NCI-H187 (cell line): ENCODE results near the gene HOXD10.

Source experiments
- DNase-seq, 2 experiments: peaks; one replicate each; lab custom pipeline; 2025; lab: John Stamatoyannopoulos, UW

HOXD10 gene

DNA sequence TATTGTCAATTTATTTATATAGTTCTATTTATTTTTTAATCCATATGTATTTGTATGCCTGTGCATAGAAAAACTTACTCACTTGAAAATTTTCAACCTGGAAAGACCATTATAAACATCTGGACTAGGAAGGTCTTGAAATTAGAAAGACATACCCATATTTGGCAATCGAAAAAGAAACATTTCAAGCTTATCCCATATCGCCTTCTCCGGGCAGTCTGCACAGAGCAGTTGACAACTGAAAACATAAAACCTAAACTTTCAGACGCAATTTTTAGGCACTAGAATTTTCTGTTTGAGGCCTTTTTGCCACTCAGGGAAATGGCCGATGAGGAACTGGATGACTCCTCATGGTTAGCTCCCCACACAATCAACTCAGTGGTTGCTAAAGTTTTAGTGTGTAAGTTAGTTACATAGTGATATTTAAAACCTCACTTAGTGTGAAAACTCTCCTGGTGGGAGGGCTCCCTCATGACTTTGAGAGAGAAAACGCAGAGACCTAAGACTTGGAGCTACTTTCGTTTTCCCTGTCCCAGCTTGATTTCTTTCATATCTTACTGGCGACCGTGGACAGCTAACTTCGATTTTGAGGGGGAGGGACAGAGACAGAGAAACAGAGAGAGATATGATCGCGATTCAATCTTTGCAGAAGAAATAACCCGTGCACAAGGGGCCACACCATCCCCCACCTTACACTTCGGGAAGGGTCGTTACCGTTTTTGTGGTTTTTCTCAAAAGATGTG lies 20.2 kb upstream of the HOXD10 start:
- DNase-seq: no peak

GRCh38 chr2:176096986-176097819 lies 19.4 kb upstream of the HOXD10 start:
- DNase-seq: peak; percentile 52 to 53

GRCh38 chr2:176097820-176098365 lies 18.7 kb upstream of the HOXD10 start:
- no peak for DNase-seq

GRCh38 chr2:176098366-176099158 lies 18.0 kb upstream of the HOXD10 start:
- no peak for DNase-seq

GRCh38 chr2:176099159-176099727 lies 17.3 kb upstream of the HOXD10 start:
- DNase-seq: no peak

GRCh38 chr2:176099728-176100546 lies 16.6 kb upstream of the HOXD10 start, which contains the start of gene HOXD12:
HOXD12 (plus strand) TSS chr2:176099795; CDS start chr2:176099802, 7 bp downstream.
- no peak for DNase-seq

- no peak for DNase-seq
Measured at GRCh38 chr2:176100547-176101140, 15.9 kb upstream of the HOXD10 start.

- no peak for DNase-seq
Measured at GRCh38 chr2:176101216-176101830, 15.3 kb upstream of the HOXD10 start.

- DNase-seq: no peak
Measured at GRCh38 chr2:176101842-176102241, 14.7 kb upstream of the HOXD10 start.

DNA sequence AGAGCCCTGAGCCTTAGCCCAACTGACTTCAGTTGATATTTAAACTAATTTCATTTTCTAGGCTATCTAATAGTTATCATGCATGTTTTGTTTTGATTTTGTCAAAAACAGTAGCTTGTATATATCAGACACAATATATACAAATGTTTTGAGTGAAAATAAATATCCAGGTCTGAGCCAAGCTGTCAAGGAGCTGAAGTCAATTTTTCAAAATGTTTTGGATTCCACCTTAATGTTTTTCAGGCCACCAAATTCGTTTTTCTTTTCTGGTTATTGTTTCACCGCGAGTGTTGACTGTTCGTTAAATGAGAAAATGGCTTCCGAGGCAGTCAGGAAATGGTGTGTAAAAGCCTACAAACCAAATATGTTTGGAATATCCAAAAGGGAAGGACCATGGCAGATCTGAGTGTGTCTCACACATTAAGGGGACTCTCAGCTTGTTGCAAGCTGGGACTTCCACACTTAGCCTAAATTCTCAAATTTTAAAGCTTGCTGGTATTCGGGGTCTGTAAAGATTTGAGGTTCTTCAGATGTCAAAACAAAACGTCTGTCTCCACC lies 14.2 kb upstream of the HOXD10 start:
- no peak for DNase-seq

GRCh38 chr2:176103194-176103593 lies 13.4 kb upstream of the HOXD10 start:
- no peak for DNase-seq

- no peak for DNase-seq
Measured at GRCh38 chr2:176103742-176104315, 12.7 kb upstream of the HOXD10 start.

- DNase-seq: no peak
Measured at GRCh38 chr2:176104316-176105077, 12.1 kb upstream of the HOXD10 start.

DNA sequence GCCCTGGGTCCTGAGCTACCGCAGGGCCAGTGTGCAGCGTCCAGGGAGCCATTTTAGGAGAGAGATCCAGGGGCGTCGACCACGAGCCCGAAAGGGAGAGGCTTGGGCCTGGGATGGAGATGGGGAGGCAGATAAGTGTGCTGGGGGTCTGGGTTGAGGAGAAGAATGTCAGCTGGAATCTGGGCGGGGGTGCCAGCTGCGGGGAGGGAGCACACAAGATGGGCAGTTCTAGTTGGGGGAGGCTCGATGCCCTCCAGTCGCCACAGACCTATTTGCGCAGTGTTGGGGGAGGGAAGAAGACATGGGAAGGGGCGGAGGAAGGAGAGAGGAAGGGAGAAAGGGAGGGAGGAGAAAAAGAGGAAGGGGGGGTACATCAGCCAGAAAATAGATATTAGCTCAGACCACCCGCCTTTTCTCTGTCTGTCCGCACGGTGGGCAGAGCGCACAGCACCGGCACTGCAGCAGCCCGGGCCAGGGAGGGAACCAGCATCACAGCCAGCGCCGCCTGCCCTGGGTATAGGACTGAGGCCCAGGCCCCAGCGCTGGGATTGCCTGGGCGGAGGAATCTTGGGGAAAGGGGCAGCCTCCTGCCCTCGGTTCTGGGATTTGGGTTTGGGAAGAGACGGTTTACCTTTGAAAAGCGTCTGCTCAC lies 11.4 kb upstream of the HOXD10 start:
- DNase-seq: no peak

- DNase-seq: no peak
Measured at GRCh38 chr2:176105730-176106580, 10.6 kb upstream of the HOXD10 start.

DNA sequence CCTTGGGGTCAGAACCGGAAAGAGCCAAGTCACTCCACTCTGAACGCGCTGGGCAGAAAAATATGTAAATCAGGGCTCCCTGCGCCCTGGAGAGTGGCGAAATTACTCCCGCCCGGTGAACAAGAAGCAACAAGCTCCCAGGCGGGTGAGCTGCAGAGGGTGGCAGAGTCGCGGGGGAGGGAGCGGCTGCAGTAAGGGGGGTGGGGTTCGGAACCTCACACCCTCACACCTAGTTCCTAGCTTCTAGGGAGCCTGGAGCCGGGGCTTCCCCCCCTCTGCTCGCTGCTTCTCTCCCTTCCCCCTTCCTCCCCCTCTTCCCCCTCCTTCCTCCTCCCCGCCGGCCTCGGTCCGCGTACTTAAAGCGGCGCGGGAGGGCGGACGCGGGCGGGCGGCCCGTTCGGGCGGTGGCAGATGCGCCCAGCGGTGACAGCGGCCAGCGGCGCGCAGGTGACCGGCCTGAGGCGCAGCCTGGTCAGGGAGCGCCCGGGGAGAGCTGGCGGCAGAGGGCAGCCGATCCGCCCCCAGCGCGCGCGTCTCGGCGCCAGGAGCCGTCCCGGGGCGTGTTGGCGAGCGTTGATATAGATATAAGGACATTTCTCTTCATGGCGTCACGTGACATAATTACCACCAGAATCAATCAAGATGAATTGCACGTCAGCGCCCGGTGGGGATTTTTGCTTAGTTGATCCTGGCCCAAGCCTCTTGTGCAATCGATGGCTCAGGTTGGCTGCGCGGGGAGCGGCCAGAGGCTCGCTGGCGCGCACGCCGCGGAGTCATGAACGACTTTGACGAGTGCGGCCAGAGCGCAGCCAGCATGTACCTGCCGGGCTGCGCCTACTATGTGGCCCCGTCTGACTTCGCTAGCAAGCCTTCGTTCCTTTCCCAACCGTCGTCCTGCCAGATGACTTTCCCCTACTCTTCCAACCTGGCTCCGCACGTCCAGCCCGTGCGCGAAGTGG lies 9.7 kb upstream of the HOXD10 start, which contains the start of gene HOXD11:
HOXD11 (plus strand) TSS at position 700 of the 959 bp plus-strand sequence; CDS start at position 776, 76 bp downstream.
- peak in 1 of 2 experiments; percentile 30 for DNase-seq
